HS-5 (cell line): ENCODE data around the gene SMARCD1.
"Not testable (repeated sequence)": the region's sequence is repeated elsewhere in the genome, so short reads cannot be mapped to it uniquely, and the experiment has no call there.

Experiments
- DNase-seq: peaks from one replicate; pipeline ENCODE4 v3.0.0-alpha.2; 2012; ENCODE audit warnings: low read depth

Gene SMARCD1

DNA sequence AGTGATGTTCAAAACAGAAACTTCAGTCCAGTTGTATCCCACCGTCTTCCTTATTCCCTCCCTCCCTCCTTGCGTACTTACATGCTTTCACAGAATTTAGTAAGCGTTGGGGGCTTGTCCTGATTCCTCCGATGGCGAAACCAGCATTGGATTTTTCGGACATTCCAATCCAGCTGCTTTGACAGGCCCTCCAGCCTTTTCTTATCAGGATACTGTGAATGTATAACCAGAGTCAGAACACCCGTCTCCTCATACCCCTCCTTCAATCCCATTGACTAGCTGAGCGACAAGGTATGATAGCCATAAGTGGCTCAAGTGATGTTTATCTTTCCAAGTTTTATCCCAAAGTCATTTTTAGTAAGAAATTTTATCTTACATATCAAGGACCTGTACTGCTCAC is 57.9 kb downstream of the SMARCD1 start:
- DNase-seq: no peak

- DNase-seq: no peak
These were observed 60.3 kb downstream of the SMARCD1 start for GRCh38 chr12:50145439-50145838.

DNA sequence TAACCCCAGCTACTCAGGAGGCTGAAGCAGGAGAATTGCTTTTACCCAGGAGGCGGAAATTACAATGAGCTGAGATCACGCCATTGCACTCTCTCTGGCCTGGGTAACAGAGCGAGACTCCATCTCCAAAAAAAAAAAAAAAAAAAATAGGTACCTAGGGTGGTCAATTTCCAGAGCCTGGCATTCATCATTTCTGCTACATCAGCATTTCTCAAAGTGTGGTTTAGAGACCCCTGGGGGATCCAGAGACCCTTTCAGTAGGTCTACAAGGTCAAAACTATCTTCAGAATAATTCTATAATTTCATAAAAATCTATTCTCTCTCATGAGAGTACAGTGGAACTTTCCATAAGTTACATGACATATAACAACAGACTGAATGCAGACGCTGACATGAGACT is 62.1 kb downstream of the SMARCD1 start:
- DNase-seq: no peak

DNA sequence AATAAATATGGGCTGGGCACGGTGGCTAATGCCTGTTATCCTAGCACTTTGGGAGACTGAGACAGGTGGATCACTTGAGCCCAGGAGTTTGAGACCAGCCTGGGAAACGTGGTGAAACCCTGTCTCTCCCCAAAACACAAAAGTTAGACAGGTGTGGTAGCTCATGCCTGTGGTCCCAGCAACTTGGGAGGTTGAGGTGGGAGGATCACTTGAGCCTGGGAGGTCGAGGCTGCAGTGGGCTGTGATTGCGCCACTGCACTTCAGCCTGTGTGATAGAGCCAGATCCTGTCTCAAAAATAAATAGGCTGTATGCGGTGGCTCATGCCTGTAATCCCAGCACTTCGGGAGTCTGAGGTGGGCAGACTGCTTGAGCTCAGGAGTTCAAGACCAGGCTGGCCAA is 62.9 kb downstream of the SMARCD1 start:
- DNase-seq: not testable (repeated sequence)

- no peak for DNase-seq
These were observed 64.2 kb downstream of the SMARCD1 start for GRCh38 chr12:50149311-50149710.
